K562 (cell line): ENCODE results near the gene DAP. TPM values are rescaled to one million over a fixed set of nuclear protein-coding genes. Genes with fewer than 3 reads are reported as not detected.

Experiments
- BCL6 ChIP-seq: fragments of 250-450 bp; sonication (Bioruptor Pico); IDR thresholded peaks from 2 replicates; pipeline ENCODE4 v1.4.0; 2020
- CTBP1 ChIP-seq: fragments of 450-650 bp; IDR thresholded peaks from 2 replicates; pipeline ENCODE4 v1.6.1; 2016; ENCODE audit warnings: borderline replicate concordance
- ELF4 ChIP-seq: fragments of 450-650 bp; formaldehyde crosslinking; IDR thresholded peaks from 2 replicates; pipeline ENCODE4 v1.4.0; 2022; ENCODE audit warnings: missing genetic modification characterization
- GATAD2A ChIP-seq: fragments of 450-650 bp; IDR thresholded peaks from 2 replicates; pipeline ENCODE4 v1.6.1; 2017
- HLTF ChIP-seq: fragments of 450-650 bp; IDR thresholded peaks from 2 replicates; pipeline ENCODE4 v1.6.1; 2016
- HSF4 ChIP-seq: fragments of 250-450 bp; sonication (Bioruptor Pico); IDR thresholded peaks from 2 replicates; pipeline ENCODE4 v2.1.2; 2022; ENCODE audit warnings: mild to moderate bottlenecking, moderate library complexity, borderline replicate concordance
- MXD1 ChIP-seq: fragments of 250-450 bp; sonication (Bioruptor Pico); IDR thresholded peaks from 2 replicates; pipeline ENCODE4 v1.8.0; 2021; ENCODE audit warnings: borderline replicate concordance, mild to moderate bottlenecking, moderate library complexity; ENCODE audit not compliant: poor library complexity, severe bottlenecking
- RBM34 ChIP-seq: fragments of 200-400 bp; formaldehyde crosslinking; IDR thresholded peaks from 2 replicates; pipeline ENCODE4 v1.6.1; 2018; ENCODE audit warnings: low read length, borderline replicate concordance; ENCODE audit not compliant: insufficient read depth
- SAP30 ChIP-seq: fragments of 200-600 bp; sonication (generic); IDR thresholded peaks from 2 replicates; pipeline ENCODE4 v1.6.1; 2012; ENCODE audit warnings: borderline replicate concordance, low read depth, mild to moderate bottlenecking, moderate library complexity, low read length, control low read depth, inconsistent platforms; ENCODE audit not compliant: insufficient read depth, poor library complexity, severe bottlenecking
- SMARCE1 ChIP-seq: fragments of 450-650 bp; IDR thresholded peaks from 2 replicates; pipeline ENCODE4 v1.7.1; 2016; ENCODE audit warnings: mild to moderate bottlenecking
- SREBF2 ChIP-seq: sonication (generic); formaldehyde crosslinking; IDR thresholded peaks from 2 replicates; pipeline ENCODE4 v1.4.0; 2020; ENCODE audit warnings: mild to moderate bottlenecking, missing genetic modification reagents
- STAT5A ChIP-seq: IDR thresholded peaks from 2 replicates; pipeline ENCODE4 v1.6.1; 2012; ENCODE audit warnings: low read length, inconsistent platforms, borderline replicate concordance
- THAP12 ChIP-seq: fragments of 250-450 bp; sonication (Bioruptor Pico); IDR thresholded peaks from 2 replicates; pipeline ENCODE4 v1.9.0; 2021; ENCODE audit warnings: mild to moderate bottlenecking, inconsistent platforms
- USF2 ChIP-seq: sonication (generic); formaldehyde crosslinking; IDR thresholded peaks from 2 replicates; pipeline ENCODE4 v1.5.0; 2020; ENCODE audit warnings: missing genetic modification reagents
- ZBTB11 ChIP-seq, 3 experiments: fragments of 200-800 bp in 1 of 3; fragments of 250-450 bp in 1 of 3; fragments of 450-650 bp in 1 of 3; sonication (Bioruptor Pico) in 1 of 3; sonication (Bioruptor generic) in 1 of 3; formaldehyde crosslinking in 1 of 3; IDR thresholded peaks; 2 replicates each; pipeline versions ENCODE4 v1.6.1 to v1.8.0; 2016 to 2022; ENCODE audit warnings: mild to moderate bottlenecking in 2 of 3, missing genetic modification characterization in 2 of 3, missing compliant biosample characterization in 1 of 3, moderate library complexity in 1 of 3
- ZNF324 ChIP-seq: fragments of 250-450 bp; sonication (Bioruptor Pico); IDR thresholded peaks from 2 replicates; pipeline ENCODE4 v1.4.0; 2020; ENCODE audit warnings: mild to moderate bottlenecking
- ZNF398 ChIP-seq: fragments of 250-450 bp; sonication (Bioruptor Pico); IDR thresholded peaks from 2 replicates; pipeline ENCODE4 v1.8.0; 2021; ENCODE audit warnings: moderate library complexity, mild to moderate bottlenecking, inconsistent platforms
- polyA plus RNA-seq, 8 experiments: library from polyadenylated mRNA; depleted of rRNA in 4 of 8; stranded (reverse) in 5 of 8; unstranded in 3 of 8; fragments of >200 nt; fragmentation: Nextera tagmentation in 2 of 8; fragmentation: Illumina TruSeq in 1 of 8; extraction: Ambion mirVana in 2 of 8; extraction: Trizol in 1 of 8; gene quantifications; 2 replicates each; pipeline versions ENCODE4 v1.2.1 to v1.2.3, GENCODE V29; 2011 to 2014; ENCODE audit warnings: inconsistent platforms in 1 of 8, missing spikeins in 1 of 8
- total RNA-seq, 7 experiments: library from RNA; depleted of rRNA in 6 of 7; stranded (reverse); fragments of >200 nt in 6 of 7; fragmentation: Illumina TruSeq in 2 of 7; extraction: Trizol in 2 of 7; gene quantifications; 2 replicates each; pipeline versions ENCODE4 v1.2.1 to v1.2.3, GENCODE V29; 2011 to 2021; ENCODE audit warnings: low replicate concordance in 1 of 7

Gene DAP
- total and polyA plus RNA-seq, 9 of the 15 experiments (the other 6 are each of a cell fraction or from before 2014, with no cell fraction given): 14.1 to 151 (median 34.5) TPM

GRCh38 chr5:10762776-10763500, 1.9 kb upstream of the DAP start (continued):
- TF ChIP-seq SMARCE1 (0 out of 2 replicates have a peak, but pooled peaks have one; percentile 46), ZNF324 (no peak), ZBTB11 (CRISPR knock-in tag; IDR thresholded peaks at IDR 0.05) (peak in 1 of 3 experiments; percentile 74; a peak in 1 of 6 replicates), USF2 (CRISPR knock-in tag) (peak; percentile 31; the same call in 1 of the 2 replicates), BCL6 (CRISPR knock-in tag) (no peak), RBM34 (no peak), CTBP1 (peak; percentile 26; the same call in 1 of the 2 replicates), ZNF398 (CRISPR knock-in tag) (no peak), STAT5A (peak; percentile 69), GATAD2A (no peak), HSF4 (CRISPR knock-in tag) (no peak), SAP30 (no peak), MXD1 (no peak), SREBF2 (CRISPR knock-in tag) (no peak), THAP12 (CRISPR knock-in tag) (no peak), ELF4 (CRISPR knock-in tag) (no peak), HLTF (no peak)
